Uterus (tissue), 2 donors: ENCODE measurements around the gene TLE5.

Source experiments
- CTCF ChIP-seq, 4 experiments: fragments of 200-600 bp in 2 of 4; fragments of 450-650 bp in 2 of 4; sonication (generic) in 2 of 4; IDR thresholded peaks; one replicate each; pipeline ENCODE4 v1.5.1; 2016 to 2019; ENCODE audit warnings: antibody characterized with exemption in 4 of 4, mild to moderate bottlenecking in 2 of 4, moderate library complexity in 1 of 4
- POLR2A ChIP-seq, 2 donors: fragments of 450-650 bp; IDR thresholded peaks; one replicate each; pipeline ENCODE4 v1.6.1; 2016; ENCODE audit warnings: antibody characterized with exemption in 2 of 2, mild to moderate bottlenecking in 1 of 2, moderate library complexity in 1 of 2

GRCh38 chr19:3054265-3054971 lies 7.9 kb downstream of the TLE5 start:
- TF ChIP-seq CTCF (IDR thresholded peaks at IDR 0.05) (no peak), POLR2A (IDR thresholded peaks at IDR 0.05) (no peak)
